ENCODE data around the gene HEATR5A.

GRCh38 chr14:31261523-31261858, 158.9 kb downstream of the HEATR5A start:
- TF ChIP-seq CTCF (IDR thresholded peaks at IDR 0.05) (no peak), POLR2A (IDR thresholded peaks at IDR 0.05) (no peak)

Data from esophagus squamous epithelium (tissue), 4 donors.